K562 (cell line): ENCODE data around the gene STUB1. TPM values are rescaled to one million over a fixed set of nuclear protein-coding genes. Genes with fewer than 3 reads are reported as not detected.

Source experiments
- ATAC-seq: fragments of 200-7000 bp; cut with Tn5 transposase; 3 replicates; pipeline ENCODE4 v1.9.1; 2020; ENCODE audit warnings: moderate library complexity
- BruUV-seq: library from RNA; stranded (reverse); fragments of 400-500 nt; replicated peaks from 2 replicates; lab custom pipeline; 2021; lab: Mats Ljungman, UMichigan
- CTCF ChIA-PET: fragments of 300-600 bp; formaldehyde crosslinking; extraction: SDS; loops from one replicate; lab custom pipeline; 2021; ENCODE audit warnings: low intra/inter-chr PET ratio; lab: Yijun Ruan, JAX
- POLR2A ChIA-PET: fragments of 300-600, 350-650 bp; sonication (Branson Sonifier 250); formaldehyde crosslinking; extraction: SDS; loops from one replicate; lab custom pipeline; 2021; ENCODE audit warnings: antibody characterized with exemption, inconsistent platforms; lab: Yijun Ruan, JAX
- DNase-seq, 4 experiments: peaks; one replicate each; pipeline versions ENCODE4 v3.0.0 to v3.0.0-alpha.2; 2011 to 2018; ENCODE audit warnings: low spot score in 3 of 4, mixed read lengths in 3 of 4; ENCODE audit errors: extremely low read depth in 1 of 4
- FAIRE-seq: peaks from 2 replicates; lab custom pipeline; 2011; peaks lifted over from hg19 to GRCh38; lab: Jason Lieb, UNC
- H2AFZ ChIP-seq: 2 replicates; pipeline ENCODE4 v1.6.0; 2011; ENCODE audit warnings: low read depth, low read length, control low read depth, inconsistent platforms
- H3K27ac ChIP-seq: fragments of 200-600 bp; 3 replicates; pipeline ENCODE4 v1.8.0; 2011; ENCODE audit warnings: low read depth, mild to moderate bottlenecking, control low read depth, inconsistent platforms, low read length, moderate library complexity, mixed read lengths; ENCODE audit errors: extremely low read depth
- H3K27me3 ChIP-seq, 2 experiments: fragments of 300-600 bp in 1 of 2; 2 replicates in 1 of 2; 3 replicates in 1 of 2; pipeline versions ENCODE4 v1.6.0 to v1.8.0; 2011; ENCODE audit warnings: inconsistent platforms in 2 of 2, low read length in 2 of 2, mild to moderate bottlenecking in 1 of 2, mixed read lengths in 1 of 2, moderate library complexity in 1 of 2; ENCODE audit not compliant: control insufficient read depth in 2 of 2, insufficient read depth in 2 of 2
- H3K36me3 ChIP-seq: fragments of 300-600 bp; 3 replicates; pipeline ENCODE4 v1.8.0; 2011; ENCODE audit warnings: mild to moderate bottlenecking, low read length, inconsistent platforms; ENCODE audit not compliant: control insufficient read depth, insufficient read depth
- H3K4me1 ChIP-seq, 2 experiments: fragments of 200-600 bp in 1 of 2; replicated peaks in 1 of 2; 2 replicates in 1 of 2; 3 replicates in 1 of 2; pipeline versions ENCODE4 v1.5.1 to v1.8.0; 2011; ENCODE audit warnings: inconsistent platforms in 2 of 2, low read length in 2 of 2, mild to moderate bottlenecking in 1 of 2, mixed read lengths in 1 of 2, moderate library complexity in 1 of 2; ENCODE audit not compliant: control insufficient read depth in 2 of 2, insufficient read depth in 2 of 2
- H3K4me2 ChIP-seq: 2 replicates; pipeline ENCODE4 v1.6.1; 2011; ENCODE audit warnings: low read length, control low read depth, inconsistent platforms, mixed read lengths; ENCODE audit not compliant: insufficient read depth
- H3K4me3 ChIP-seq: fragments of 200-600 bp; sonication (generic), shearing (Covaris generic); 2 replicates; pipeline ENCODE4 v1.5.1; 2016; ENCODE audit warnings: control low read depth, inconsistent platforms
- H3K79me2 ChIP-seq: fragments of 200-600 bp; 3 replicates; pipeline ENCODE4 v1.8.0; 2011; ENCODE audit warnings: low read length, inconsistent platforms; ENCODE audit not compliant: control insufficient read depth, insufficient read depth
- H3K9ac ChIP-seq, 2 experiments: 2 replicates each; pipeline versions ENCODE4 v1.6.0 to v1.6.1; 2011; ENCODE audit warnings: low read depth in 2 of 2, low read length in 2 of 2, control low read depth in 1 of 2, inconsistent platforms in 1 of 2, mild to moderate bottlenecking in 1 of 2, mixed read lengths in 1 of 2; ENCODE audit not compliant: insufficient read depth in 1 of 2
- H3K9me1 ChIP-seq: one replicate; pipeline ENCODE4 v1.6.0; 2011; ENCODE audit warnings: inconsistent platforms, mild to moderate bottlenecking, low read length, moderate library complexity; ENCODE audit not compliant: control insufficient read depth, insufficient read depth
- H3K9me3 ChIP-seq: replicated peaks from 2 replicates; pipeline ENCODE4 v1.5.1; 2011; ENCODE audit warnings: low read depth, low read length, inconsistent platforms; ENCODE audit not compliant: control insufficient read depth, insufficient read depth
- H4K20me1 ChIP-seq: replicated peaks from 2 replicates; pipeline ENCODE4 v1.6.1; 2011; ENCODE audit warnings: low read length, inconsistent platforms, mixed read lengths; ENCODE audit not compliant: control insufficient read depth, insufficient read depth
- AFF4 ChIP-seq: sonication (generic); formaldehyde crosslinking; IDR thresholded peaks from 2 replicates; pipeline ENCODE4 v1.8.0; 2023; ENCODE audit warnings: mild to moderate bottlenecking, missing genetic modification reagents
- FOXA1 ChIP-seq: fragments of 450-650 bp; IDR thresholded peaks from 2 replicates; pipeline ENCODE4 v1.6.1; 2016; ENCODE audit warnings: mild to moderate bottlenecking, borderline replicate concordance
- RBBP5 ChIP-seq: fragments of 200-600 bp; sonication (generic); IDR thresholded peaks from 2 replicates; pipeline ENCODE4 v1.6.1; 2012; ENCODE audit warnings: borderline replicate concordance, mild to moderate bottlenecking, low read length, control low read depth, inconsistent platforms; ENCODE audit not compliant: insufficient read depth, poor library complexity, severe bottlenecking
- RBFOX2 ChIP-seq: fragments of 200-400 bp; formaldehyde crosslinking; IDR thresholded peaks from 2 replicates; pipeline ENCODE4 v1.6.1; 2017; ENCODE audit warnings: low read depth, mild to moderate bottlenecking, low read length, moderate library complexity
- ZNF280A ChIP-seq: fragments of 450-650 bp; IDR thresholded peaks from 2 replicates; pipeline ENCODE4 v1.6.1; 2018; ENCODE audit warnings: mild to moderate bottlenecking, low read depth; ENCODE audit not compliant: partially characterized antibody
- ZNF408 ChIP-seq: fragments of 250-450 bp; sonication (Bioruptor Pico); IDR thresholded peaks from 2 replicates; pipeline ENCODE4 v1.4.0; 2020; ENCODE audit warnings: low read depth, mild to moderate bottlenecking, moderate library complexity
- ZNF57 ChIP-seq: fragments of 450-650 bp; formaldehyde crosslinking; IDR thresholded peaks from 2 replicates; pipeline ENCODE4 v1.4.0; 2020; ENCODE audit warnings: mild to moderate bottlenecking, moderate library complexity
- WGBS: fragments of 100-300 bp; shearing (Covaris generic); methylation state at CpG from one replicate; pipeline ENCODE4 v1.1.6; 2016; ENCODE audit warnings: low coverage, mixed read lengths; ENCODE audit not compliant: insufficient coverage; ENCODE audit errors: missing lambda C conversion rate; 5-methylcytosine and 5-hydroxymethylcytosine counted together
- in situ Hi-C: fragments of 300-500 bp; cut with MboI; formaldehyde crosslinking; loops from 4 replicates; pipeline ENCODE4 v1.15.0; 2018; ENCODE audit warnings: inconsistent platforms, mixed read lengths
- intact Hi-C: fragments of 100-400 bp; cut with micrococcal nuclease; formaldehyde crosslinking; loops from 2 replicates; pipeline ENCODE4 v1.14.2; 2022
- polyA plus RNA-seq, 8 experiments: library from polyadenylated mRNA; depleted of rRNA in 4 of 8; stranded (reverse) in 5 of 8; unstranded in 3 of 8; fragments of >200 nt; fragmentation: Nextera tagmentation in 2 of 8; fragmentation: Illumina TruSeq in 1 of 8; extraction: Ambion mirVana in 2 of 8; extraction: Trizol in 1 of 8; gene quantifications; 2 replicates each; pipeline versions ENCODE4 v1.2.1 to v1.2.3, GENCODE V29; 2011 to 2014; ENCODE audit warnings: inconsistent platforms in 1 of 8, missing spikeins in 1 of 8
- total RNA-seq, 7 experiments: library from RNA; depleted of rRNA in 6 of 7; stranded (reverse); fragments of >200 nt in 6 of 7; fragmentation: Illumina TruSeq in 2 of 7; extraction: Trizol in 2 of 7; gene quantifications; 2 replicates each; pipeline versions ENCODE4 v1.2.1 to v1.2.3, GENCODE V29; 2011 to 2021; ENCODE audit warnings: low replicate concordance in 1 of 7
- TF ChIP-seq, protein P1 (sequence below): IDR thresholded peaks from 2 replicates; pipeline ENCODE4 v1.6.1; 2016; ENCODE audit warnings: missing genetic modification characterization, missing compliant biosample characterization
- TF ChIP-seq, protein P2 (sequence below), 3 experiments: fragments of 200-800 bp in 1 of 3; sonication (Bioruptor generic) in 1 of 3; sonication (generic) in 1 of 3; formaldehyde crosslinking in 1 of 3; IDR thresholded peaks; 2 replicates each; pipeline versions ENCODE4 v1.6.1 to v1.8.0; 2016 to 2022; ENCODE audit warnings: mild to moderate bottlenecking in 2 of 3, missing compliant biosample characterization in 2 of 3, missing genetic modification characterization in 2 of 3, missing genetic modification reagents in 1 of 3

Gene STUB1
- total and polyA plus RNA-seq, 9 of the 15 experiments (the other 6 are each of a cell fraction or from before 2014, with no cell fraction given) = 10.6 to 251 (median 152) TPM

GRCh38 chr16:677316-678190 is 2.7 kb upstream of the STUB1 start:
- intact Hi-C loops (loop anchor here (5.0 kb wide), 1 partner anchor 40 kb away; the partner anchor contains the start of gene METTL26), in situ Hi-C loops (loop anchor here (10.0 kb wide), 1 partner anchor 283 kb away; the partner anchor contains the start of gene NME4)
- BruUV-seq = no TSS peak
- Histone ChIP-seq H3K4me1 (peaks cover 36 to 98% of the 10 kb centered on the region in 2 experiments), H3K9me1 (peaks cover 9% of the 10 kb centered on the region), H2AFZ (no peak overlapping the region), H3K79me2 (peaks cover 29% of the 10 kb centered on the region), H3K27ac (no peak overlapping the region), H3K36me3 (peaks cover 43% of the 10 kb centered on the region), H3K9me3 (no peaks in the 10 kb centered on the region), H3K27me3 (no peaks in the 10 kb centered on the region), H4K20me1 (peaks cover 18% of the 10 kb centered on the region), H3K4me2 (no peak overlapping the region), H3K9ac (peak overlapping the region in 1 of 2 experiments; percentile 53; a peak in 2 of 4 replicates), H3K4me3 (no peak overlapping the region)
- ChIA-PET POLR2A (interaction anchor here (0.6 to 1.5 kb wide), 3 partner anchors 10 to 402 kb away, joined by 3 read pairs; no protein-coding TSS in a partner anchor), CTCF (no interaction called here)
- no peak for FAIRE-seq
- 85% methylated on average over 51 of the region's 57 CpGs for WGBS
- ATAC-seq = no peak
- DNase-seq = no peak
- TF ChIP-seq RBFOX2 (peak; percentile 0; the same call in 1 of the 2 replicates), RBBP5 (no peak), ZNF408 (no peak), ZNF57 (CRISPR knock-in tag) (no peak), AFF4 (CRISPR knock-in tag) (no peak), FOXA1 (no peak), ZNF280A (no peak)
- TF ChIP-seq, protein P1, sequence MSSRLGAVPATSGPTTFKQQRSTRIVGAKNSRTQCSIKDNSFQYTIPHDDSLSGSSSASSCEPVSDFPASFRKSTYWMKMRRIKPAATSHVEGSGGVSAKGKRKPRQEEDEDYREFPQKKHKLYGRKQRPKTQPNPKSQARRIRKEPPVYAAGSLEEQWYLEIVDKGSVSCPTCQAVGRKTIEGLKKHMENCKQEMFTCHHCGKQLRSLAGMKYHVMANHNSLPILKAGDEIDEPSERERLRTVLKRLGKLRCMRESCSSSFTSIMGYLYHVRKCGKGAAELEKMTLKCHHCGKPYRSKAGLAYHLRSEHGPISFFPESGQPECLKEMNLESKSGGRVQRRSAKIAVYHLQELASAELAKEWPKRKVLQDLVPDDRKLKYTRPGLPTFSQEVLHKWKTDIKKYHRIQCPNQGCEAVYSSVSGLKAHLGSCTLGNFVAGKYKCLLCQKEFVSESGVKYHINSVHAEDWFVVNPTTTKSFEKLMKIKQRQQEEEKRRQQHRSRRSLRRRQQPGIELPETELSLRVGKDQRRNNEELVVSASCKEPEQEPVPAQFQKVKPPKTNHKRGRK (tag) = no peak
- TF ChIP-seq, protein P2, sequence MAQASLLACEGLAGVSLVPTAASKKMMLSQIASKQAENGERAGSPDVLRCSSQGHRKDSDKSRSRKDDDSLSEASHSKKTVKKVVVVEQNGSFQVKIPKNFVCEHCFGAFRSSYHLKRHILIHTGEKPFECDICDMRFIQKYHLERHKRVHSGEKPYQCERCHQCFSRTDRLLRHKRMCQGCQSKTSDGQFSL (CRISPR knock-in tag; IDR thresholded peaks at IDR 0.05) = 0 out of 2 replicates have a peak, but pooled peaks have one; percentile 48
- TF ChIP-seq, protein P2 (tag; IDR thresholded peaks at IDR 0.05) = no peak
